DMS114 treated with DMSO at 0.1 percent for 48 hours (cell line): ENCODE measurements around the gene TMLHE.
"Not testable (repeated sequence)": the region's sequence is repeated elsewhere in the genome, so short reads cannot be mapped to it uniquely, and the experiment has no call there.

Source experiments
- DNase-seq: peaks from one replicate; lab custom pipeline; 2025; ENCODE audit not compliant: unreplicated experiment; lab: John Stamatoyannopoulos, UW

The TMLHE gene

DNA sequence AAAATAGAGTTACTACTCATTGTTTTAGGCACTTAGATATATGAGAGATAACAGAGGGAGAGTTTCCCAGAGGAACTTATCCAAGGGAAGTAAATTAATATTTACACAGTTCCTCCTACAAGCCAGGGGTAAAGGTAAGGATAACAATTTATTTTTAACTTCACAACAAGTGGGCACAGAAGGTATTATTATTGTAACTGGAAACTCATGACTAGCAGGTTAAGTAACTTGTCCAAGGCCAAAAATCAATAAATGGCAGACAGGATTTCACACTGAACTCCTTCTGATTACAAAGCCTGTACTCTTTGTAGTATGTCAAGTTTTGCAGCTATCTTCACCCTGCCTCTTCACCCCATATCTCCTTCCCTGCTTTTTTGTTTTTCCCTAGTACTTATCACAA lies 107.5 kb downstream of the TMLHE start:
- no peak for DNase-seq

GRCh38 chrX:155495134-155495533 lies 117.6 kb downstream of the TMLHE start:
- DNase-seq, result not testable (repeated sequence)

DNA sequence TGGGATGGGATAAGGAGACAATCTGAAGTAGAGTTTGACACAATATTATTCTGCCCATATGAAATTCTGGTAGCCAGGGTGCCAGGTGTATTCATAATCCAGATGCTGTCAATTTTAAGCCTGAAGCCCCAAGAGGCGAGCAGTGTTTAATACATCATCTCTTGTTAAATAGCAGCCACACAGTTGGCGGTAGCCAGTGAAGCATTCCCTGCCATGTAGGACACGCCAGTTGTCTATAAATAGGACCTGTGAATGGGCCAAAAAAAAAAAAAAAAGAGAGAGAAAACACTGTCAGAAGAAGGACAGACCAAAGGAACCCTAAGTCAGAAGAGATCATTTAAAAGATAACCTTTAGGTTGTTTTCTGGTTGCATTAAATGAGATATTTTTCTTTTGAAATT lies 121.3 kb downstream of the TMLHE start:
- not testable (repeated sequence) for DNase-seq

GRCh38 chrX:155477136-155477535 lies 135.6 kb downstream of the TMLHE start:
- not testable (repeated sequence) for DNase-seq

DNA sequence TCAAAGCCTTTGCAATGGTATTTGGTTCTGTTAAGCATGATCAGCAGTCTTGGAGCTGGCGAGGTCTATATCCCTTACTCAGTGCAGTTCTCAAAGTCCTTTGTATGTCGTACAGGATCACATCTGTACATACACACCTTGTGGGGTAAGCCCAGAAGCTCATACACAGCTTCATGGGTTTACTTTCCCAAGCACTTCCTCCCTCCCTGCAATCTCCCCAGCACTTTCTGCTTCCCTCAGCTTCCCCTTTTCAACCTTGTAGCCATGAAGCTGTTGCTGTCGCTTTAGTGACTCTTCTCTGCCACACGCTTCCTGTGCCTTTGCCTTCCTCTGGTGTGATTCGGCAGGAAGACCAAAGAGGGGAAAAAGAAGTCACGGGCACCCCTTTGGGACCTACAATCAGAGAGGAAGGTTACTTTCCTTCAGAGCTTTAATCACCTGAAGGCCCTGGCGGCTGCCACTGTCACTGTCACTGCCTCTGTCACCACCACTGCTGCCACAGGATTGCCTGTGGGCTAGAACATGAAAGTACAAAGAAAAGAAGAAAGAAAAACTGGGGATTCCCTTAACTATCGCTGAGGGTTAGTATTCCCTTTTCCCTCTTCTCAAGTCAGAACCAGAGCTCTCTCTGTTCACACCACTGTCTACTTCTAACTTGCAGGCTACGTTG lies 146.3 kb downstream of the TMLHE start:
- not testable (repeated sequence) for DNase-seq

GRCh38 chrX:155460501-155460900 lies 152.3 kb downstream of the TMLHE start:
- not testable (repeated sequence) for DNase-seq

- DNase-seq, result not testable (repeated sequence)
These were observed 154.3 kb downstream of the TMLHE start, which contains the start of gene F8A3 for GRCh38 chrX:155458471-155458870. TSS of gene F8A3 (minus strand) at chrX:155458620. CDS start at chrX:155458600, 20 bp downstream.

DNA sequence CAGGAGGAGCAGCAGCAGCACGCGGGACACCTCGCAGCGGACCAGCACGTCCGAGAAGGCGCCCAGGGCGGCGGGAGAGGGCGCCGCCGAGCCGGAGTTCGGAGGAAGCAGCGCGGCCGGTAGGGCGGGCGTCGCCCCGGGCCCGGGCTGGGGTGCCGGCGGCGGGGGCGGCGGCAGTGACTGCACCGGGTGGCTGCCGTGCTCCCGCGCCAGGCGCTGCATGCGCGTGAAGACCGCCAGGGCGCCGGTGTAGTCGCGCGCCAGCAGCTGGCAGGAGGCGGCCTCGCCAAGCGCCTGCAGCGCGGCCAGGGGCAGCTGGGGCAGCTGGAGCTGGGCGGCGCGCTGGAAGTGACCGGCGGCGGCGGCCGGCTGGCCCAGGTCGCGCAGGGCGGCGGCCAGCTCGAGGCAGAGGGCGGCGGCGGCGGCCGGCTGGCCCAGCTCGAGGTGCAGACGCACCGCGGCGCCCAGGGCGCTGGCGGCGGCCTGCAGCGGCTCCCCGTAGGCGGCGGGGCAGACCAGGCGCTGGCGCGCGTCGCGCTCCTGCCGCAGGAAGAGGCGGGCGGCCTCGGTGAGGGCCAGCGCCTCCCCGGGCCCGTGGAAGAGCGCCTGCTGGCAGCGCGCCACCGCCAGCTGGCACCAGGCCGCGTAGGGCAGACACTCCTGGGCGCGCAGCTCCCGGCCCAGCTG lies 154.8 kb downstream of the TMLHE start:
- DNase-seq, result not testable (repeated sequence)

DNA sequence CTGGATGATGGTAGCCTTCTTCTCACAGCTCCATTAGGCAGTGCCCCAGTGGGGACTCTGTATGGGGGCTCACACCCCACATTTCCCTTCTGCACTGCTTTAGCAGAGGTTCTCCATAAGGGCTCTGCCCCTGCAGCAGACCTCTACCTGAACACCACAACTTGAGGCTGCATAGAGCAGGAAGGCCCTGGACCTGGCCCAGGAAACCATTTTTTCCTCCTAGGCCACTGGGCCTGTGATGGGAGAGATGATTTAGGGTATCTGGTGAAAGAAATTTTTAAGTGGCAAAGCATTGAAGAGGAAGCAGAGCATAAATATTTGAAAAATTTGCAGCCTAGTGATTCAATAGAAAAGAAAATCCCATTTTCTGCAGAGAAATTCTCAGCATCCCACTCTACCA lies 171.7 kb downstream of the TMLHE start:
- no peak for DNase-seq
